Measurements from ENCODE around the gene NCOA1. TPM values are rescaled to one million over a fixed set of nuclear protein-coding genes. Genes with fewer than 3 reads are reported as not detected.

The NCOA1 gene
- total RNA-seq, 5 donors from 2014 or later (not counting 1 experiment from before 2014, with no cell fraction given), result 34.7 to 55.5 (median 37.6) TPM

- no peaks in the 10 kb centered on the region for H3K4me1 ChIP-seq (ENCODE audit: control insufficient read depth in 1 of 2, extremely low read depth in 1 of 2, insufficient read depth in 2 of 2, low read length in 2 of 2)
- DNase-seq, result no peak
- ATAC-seq (replicated peaks in 1 of 4), result no peak
- H3K36me3 ChIP-seq (ENCODE audit: control insufficient read depth in 2 of 2, extremely low read depth in 1 of 2, insufficient read depth in 1 of 2, low read length in 1 of 2), result peaks cover 0 to 5% of the 10 kb centered on the region in 2 donors
- no CpG with 5 or more reads among the region's 2 CpGs for WGBS (ENCODE audit: insufficient coverage)
- H3K27me3 ChIP-seq (replicated peaks in 1 of 2; ENCODE audit: control insufficient read depth in 2 of 2, extremely low read depth in 1 of 2, insufficient read depth in 2 of 2, low read length in 1 of 2), result no peaks in the 10 kb centered on the region
- no peak overlapping the region for H3K4me3 ChIP-seq (ENCODE audit: control insufficient read depth in 1 of 2, extremely low read depth in 1 of 2, low read length in 1 of 2)
- H3K27ac ChIP-seq (ENCODE audit: low read length), result no peak overlapping the region
- H3K27ac Mint-ChIP-seq, result no peak overlapping the region
- no peak overlapping the region for H3K4me3 Mint-ChIP-seq
- peaks cover 29% of the 10 kb centered on the region for H3K36me3 Mint-ChIP-seq
- no peaks in the 10 kb centered on the region for H3K27me3 Mint-ChIP-seq
- peaks cover 9 to 17% (median 10%) of the 10 kb centered on the region in 3 donors for H3K4me1 Mint-ChIP-seq
- ChIA-PET CTCF (no interaction called here), POLR2A (interaction anchor here in 1 of 2 donors (0.6 kb wide), 1 partner anchor 457 kb away, joined by 3 read pairs; no protein-coding TSS in a partner anchor)
- no peaks in the 10 kb centered on the region for H3K9me3 Mint-ChIP-seq
- H3K9me3 ChIP-seq, result no peaks in the 10 kb centered on the region
Observed at GRCh38 chr2:24657818-24658217, 166.8 kb downstream of the NCOA1 start.

- Mint-ChIP-seq H3K27me3 (no peaks in the 10 kb centered on the region), H3K4me3 (no peak overlapping the region), H3K36me3 (peaks cover 32% of the 10 kb centered on the region), H3K9me3 (no peaks in the 10 kb centered on the region), H3K27ac (peak overlapping the region in 1 of 2 donors; percentile 37), H3K4me1 (peaks cover 5 to 12% (median 7%) of the 10 kb centered on the region in 3 donors)
- no peak for ATAC-seq (replicated peaks in 1 of 4)
- H3K27ac ChIP-seq (ENCODE audit: low read length), result no peak overlapping the region
- H3K27me3 ChIP-seq (replicated peaks in 1 of 2; ENCODE audit: control insufficient read depth in 2 of 2, extremely low read depth in 1 of 2, insufficient read depth in 2 of 2, low read length in 1 of 2), result no peaks in the 10 kb centered on the region
- ChIA-PET CTCF (interaction anchor here in 1 of 2 donors (0.6 to 0.7 kb wide), 2 partner anchors 117 to 258 kb away, joined by 3 to 5 read pairs; no protein-coding TSS in a partner anchor), POLR2A (interaction anchor here in 1 of 2 donors (0.6 kb wide), 1 partner anchor 457 kb away, joined by 3 read pairs; no protein-coding TSS in a partner anchor)
- no peaks in the 10 kb centered on the region for H3K4me1 ChIP-seq (ENCODE audit: control insufficient read depth in 1 of 2, extremely low read depth in 1 of 2, insufficient read depth in 2 of 2, low read length in 2 of 2)
- no peak overlapping the region for H3K4me3 ChIP-seq (ENCODE audit: control insufficient read depth in 1 of 2, extremely low read depth in 1 of 2, low read length in 1 of 2)
- no peak for DNase-seq
- peaks cover 0 to 5% of the 10 kb centered on the region in 2 donors for H3K36me3 ChIP-seq (ENCODE audit: control insufficient read depth in 2 of 2, extremely low read depth in 1 of 2, insufficient read depth in 1 of 2, low read length in 1 of 2)
- 80% methylated on average over 2 of the region's 4 CpGs for WGBS (ENCODE audit: insufficient coverage)
- H3K9me3 ChIP-seq, result no peaks in the 10 kb centered on the region
Observed at GRCh38 chr2:24658531-24659202, 167.6 kb downstream of the NCOA1 start.

GRCh38 chr2:24659862-24660261 lies 168.8 kb downstream of the NCOA1 start:
- H3K36me3 Mint-ChIP-seq, result peaks cover 31% of the 10 kb centered on the region
- H3K27ac Mint-ChIP-seq, result no peak overlapping the region
- DNase-seq, result no peak
- no peak overlapping the region for H3K27ac ChIP-seq (ENCODE audit: low read length)
- no peaks in the 10 kb centered on the region for H3K27me3 ChIP-seq (replicated peaks in 1 of 2; ENCODE audit: control insufficient read depth in 2 of 2, extremely low read depth in 1 of 2, insufficient read depth in 2 of 2, low read length in 1 of 2)
- H3K4me1 ChIP-seq (ENCODE audit: control insufficient read depth in 1 of 2, extremely low read depth in 1 of 2, insufficient read depth in 2 of 2, low read length in 2 of 2), result no peaks in the 10 kb centered on the region
- no peaks in the 10 kb centered on the region for H3K27me3 Mint-ChIP-seq
- ChIA-PET POLR2A (no interaction called here), CTCF (no interaction called here)
- H3K4me3 Mint-ChIP-seq, result no peak overlapping the region
- no peaks in the 10 kb centered on the region for H3K9me3 ChIP-seq
- no peak overlapping the region for H3K4me3 ChIP-seq (ENCODE audit: control insufficient read depth in 1 of 2, extremely low read depth in 1 of 2, low read length in 1 of 2)
- H3K4me1 Mint-ChIP-seq, result peaks cover 5 to 10% (median 7%) of the 10 kb centered on the region in 3 donors
- peaks cover 0 to 5% of the 10 kb centered on the region in 2 donors for H3K36me3 ChIP-seq (ENCODE audit: control insufficient read depth in 2 of 2, extremely low read depth in 1 of 2, insufficient read depth in 1 of 2, low read length in 1 of 2)
- no peaks in the 10 kb centered on the region for H3K9me3 Mint-ChIP-seq
- no peak for ATAC-seq (replicated peaks in 1 of 4)
- WGBS (ENCODE audit: insufficient coverage), result no CpG with 5 or more reads among the region's 1 CpG

GRCh38 chr2:24667542-24667941 lies 176.5 kb downstream of the NCOA1 start:
- Histone ChIP-seq H3K27me3 (replicated peaks in 1 of 2; ENCODE audit: control insufficient read depth in 2 of 2, extremely low read depth in 1 of 2, insufficient read depth in 2 of 2, low read length in 1 of 2) (no peaks in the 10 kb centered on the region), H3K27ac (ENCODE audit: low read length) (no peak overlapping the region), H3K4me3 (ENCODE audit: control insufficient read depth in 1 of 2, extremely low read depth in 1 of 2, low read length in 1 of 2) (no peak overlapping the region), H3K9me3 (no peaks in the 10 kb centered on the region), H3K36me3 (ENCODE audit: control insufficient read depth in 2 of 2, extremely low read depth in 1 of 2, insufficient read depth in 1 of 2, low read length in 1 of 2) (peaks cover 9 to 19% of the 10 kb centered on the region in 2 donors), H3K4me1 (ENCODE audit: control insufficient read depth in 1 of 2, extremely low read depth in 1 of 2, insufficient read depth in 2 of 2, low read length in 2 of 2) (peaks cover 0 to 4% of the 10 kb centered on the region in 2 experiments)
- Mint-ChIP-seq H3K27me3 (no peaks in the 10 kb centered on the region), H3K36me3 (peaks cover 34% of the 10 kb centered on the region), H3K9me3 (no peaks in the 10 kb centered on the region), H3K4me1 (peaks cover 6 to 7% (median 7%) of the 10 kb centered on the region in 3 donors), H3K4me3 (no peak overlapping the region), H3K27ac (no peak overlapping the region)
- CTCF ChIA-PET, result no interaction called here
- WGBS (ENCODE audit: insufficient coverage), result no CpG with 5 or more reads among the region's 1 CpG
- POLR2A ChIA-PET, result no interaction called here
- DNase-seq (no peak), ATAC-seq (replicated peaks in 1 of 4) (no peak)

- Histone ChIP-seq H3K4me1 (ENCODE audit: control insufficient read depth in 1 of 2, extremely low read depth in 1 of 2, insufficient read depth in 2 of 2, low read length in 2 of 2) (peaks cover 0 to 4% of the 10 kb centered on the region in 2 experiments), H3K27me3 (replicated peaks in 1 of 2; ENCODE audit: control insufficient read depth in 2 of 2, extremely low read depth in 1 of 2, insufficient read depth in 2 of 2, low read length in 1 of 2) (no peaks in the 10 kb centered on the region), H3K4me3 (ENCODE audit: control insufficient read depth in 1 of 2, extremely low read depth in 1 of 2, low read length in 1 of 2) (no peak overlapping the region), H3K9me3 (no peaks in the 10 kb centered on the region), H3K27ac (ENCODE audit: low read length) (no peak overlapping the region), H3K36me3 (ENCODE audit: control insufficient read depth in 2 of 2, extremely low read depth in 1 of 2, insufficient read depth in 1 of 2, low read length in 1 of 2) (peaks cover 9 to 24% of the 10 kb centered on the region in 2 donors)
- Mint-ChIP-seq H3K27me3 (no peaks in the 10 kb centered on the region), H3K4me1 (peaks cover 6 to 12% (median 10%) of the 10 kb centered on the region in 3 donors), H3K36me3 (peaks cover 35% of the 10 kb centered on the region), H3K9me3 (no peaks in the 10 kb centered on the region), H3K27ac (no peak overlapping the region), H3K4me3 (no peak overlapping the region)
- whole genome bisulfite sequencing (ENCODE audit: insufficient coverage), result 83% methylated on average over 1 of the region's 1 CpG
- DNase-seq (no peak), ATAC-seq (replicated peaks in 1 of 4) (no peak)
- ChIA-PET CTCF (no interaction called here), POLR2A (interaction anchor here in 1 of 2 donors (0.6 kb wide), 1 partner anchor 10 kb away, joined by 3 read pairs; no protein-coding TSS in a partner anchor)
Observed at GRCh38 chr2:24671230-24671629, 180.2 kb downstream of the NCOA1 start.

GRCh38 chr2:24672589-24672988 lies 181.5 kb downstream of the NCOA1 start:
- Mint-ChIP-seq H3K9me3 (no peaks in the 10 kb centered on the region), H3K4me1 (peaks cover 6 to 12% (median 10%) of the 10 kb centered on the region in 3 donors), H3K36me3 (peaks cover 44% of the 10 kb centered on the region), H3K4me3 (no peak overlapping the region), H3K27ac (no peak overlapping the region), H3K27me3 (no peaks in the 10 kb centered on the region)
- H3K9me3 ChIP-seq, result no peaks in the 10 kb centered on the region
- ChIA-PET CTCF (no interaction called here), POLR2A (no interaction called here)
- no peak overlapping the region for H3K4me3 ChIP-seq (ENCODE audit: control insufficient read depth in 1 of 2, extremely low read depth in 1 of 2, low read length in 1 of 2)
- H3K36me3 ChIP-seq (ENCODE audit: control insufficient read depth in 2 of 2, extremely low read depth in 1 of 2, insufficient read depth in 1 of 2, low read length in 1 of 2), result peaks cover 0 to 14% of the 10 kb centered on the region in 2 donors
- H3K27ac ChIP-seq (ENCODE audit: low read length), result no peak overlapping the region
- peaks cover 0 to 4% of the 10 kb centered on the region in 2 experiments for H3K4me1 ChIP-seq (ENCODE audit: control insufficient read depth in 1 of 2, extremely low read depth in 1 of 2, insufficient read depth in 2 of 2, low read length in 2 of 2)
- peak in 1 of 4 experiments; percentile 29 for ATAC-seq (replicated peaks in 1 of 4)
- peak in 1 of 35 experiments; percentile 0 for DNase-seq
- WGBS (ENCODE audit: insufficient coverage), result 100% methylated on average over 1 of the region's 3 CpGs
- H3K27me3 ChIP-seq (replicated peaks in 1 of 2; ENCODE audit: control insufficient read depth in 2 of 2, extremely low read depth in 1 of 2, insufficient read depth in 2 of 2, low read length in 1 of 2), result no peaks in the 10 kb centered on the region
